KG1 (cell line): ENCODE measurements around the gene EPHA7.

ENCODE experiments used
- DNase-seq: peaks from one replicate; lab custom pipeline; 2025; lab: John Stamatoyannopoulos, UW

EPHA7 gene

GRCh38 chr6:93393554-93394074 is 25.7 kb downstream of the EPHA7 start:
- no peak for DNase-seq

DNA sequence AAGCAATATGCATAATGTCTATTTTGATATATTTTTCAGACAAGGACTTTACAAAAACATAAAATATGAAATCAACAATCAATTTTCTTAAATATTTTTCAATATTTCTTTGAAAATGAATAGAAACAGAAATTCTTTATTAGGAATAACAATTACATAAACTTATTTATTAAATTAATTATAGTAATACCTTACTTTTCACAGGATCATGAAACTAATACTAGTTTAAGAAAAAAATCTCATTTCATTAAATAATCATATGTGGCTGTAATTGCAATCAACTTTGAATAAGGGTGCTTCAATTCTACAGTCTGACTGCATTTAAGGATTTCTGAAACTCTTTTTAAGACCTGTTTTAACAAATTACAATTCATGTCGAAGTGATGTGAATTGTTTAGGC is 26.6 kb downstream of the EPHA7 start:
- DNase-seq: no peak

DNA sequence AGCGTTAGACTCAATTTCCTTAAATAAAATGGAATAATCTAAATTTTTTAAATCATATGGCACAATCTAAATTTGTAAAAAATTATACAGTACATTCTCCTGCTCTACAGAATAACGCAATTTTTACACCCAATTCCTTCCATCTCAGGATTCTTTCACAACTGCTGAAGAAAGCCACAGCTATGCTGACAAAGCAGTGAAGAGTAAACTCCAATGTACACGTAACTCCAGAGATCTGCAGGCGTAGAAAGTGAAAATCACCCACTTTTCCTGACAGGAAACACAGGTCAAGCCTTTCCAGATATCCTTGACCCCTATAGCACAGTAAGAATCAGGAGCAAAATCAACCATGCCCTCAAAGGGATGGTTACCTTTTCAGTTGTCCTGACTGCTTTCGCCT is 27.4 kb downstream of the EPHA7 start:
- DNase-seq: no peak

- DNase-seq: no peak
Measured at GRCh38 chr6:93389192-93389591, 30.2 kb downstream of the EPHA7 start.

- DNase-seq: no peak
Measured at GRCh38 chr6:93388070-93388469, 31.3 kb downstream of the EPHA7 start.

GRCh38 chr6:93376026-93376540 is 43.3 kb downstream of the EPHA7 start:
- no peak for DNase-seq

- DNase-seq: no peak
Measured at GRCh38 chr6:93373445-93373844, 45.9 kb downstream of the EPHA7 start.

DNA sequence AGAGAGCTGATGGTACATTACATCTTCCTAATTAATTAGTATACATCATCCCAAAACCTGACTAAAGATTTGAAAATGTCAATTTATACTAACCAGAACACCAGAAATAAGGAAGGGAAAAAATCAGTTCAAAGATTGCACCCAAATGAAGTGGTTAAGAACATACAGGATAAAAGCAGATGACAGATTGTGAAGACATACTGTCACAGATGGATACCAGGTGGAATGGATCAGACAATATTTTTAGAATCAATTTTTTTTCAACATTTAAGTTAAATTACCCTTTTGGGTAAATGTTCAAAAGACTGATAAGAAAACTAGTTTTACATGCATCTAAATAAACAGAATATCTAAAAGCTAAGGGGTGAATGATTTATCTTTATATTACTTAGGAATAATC is 47.6 kb downstream of the EPHA7 start:
- DNase-seq: no peak

DNA sequence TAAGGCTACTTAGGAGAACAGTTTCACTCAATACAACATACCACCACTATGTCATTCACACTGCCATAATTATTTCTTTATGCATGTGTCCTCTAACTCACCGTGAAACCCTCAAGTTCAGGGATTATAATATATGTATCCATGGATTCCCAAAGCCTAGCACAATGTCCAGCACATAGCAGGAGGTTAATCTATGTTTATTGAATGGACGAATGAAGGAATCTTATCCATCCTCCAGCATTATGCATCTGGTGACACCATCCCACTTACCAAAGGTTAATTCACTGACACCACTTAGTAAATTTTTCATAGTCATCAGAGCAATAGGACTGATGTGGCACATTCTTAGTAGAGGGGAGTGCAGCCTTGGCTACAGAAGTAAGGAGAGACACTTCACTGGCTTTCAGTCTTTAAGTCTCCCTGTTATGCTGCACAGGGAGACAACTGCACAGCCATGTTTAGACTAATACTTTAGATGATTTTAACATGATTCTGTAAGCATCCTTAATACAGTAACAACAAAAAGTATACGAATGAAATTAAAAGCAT is 49.7 kb downstream of the EPHA7 start:
- no peak for DNase-seq

GRCh38 chr6:93366506-93366905 is 52.9 kb downstream of the EPHA7 start:
- DNase-seq: no peak

DNA sequence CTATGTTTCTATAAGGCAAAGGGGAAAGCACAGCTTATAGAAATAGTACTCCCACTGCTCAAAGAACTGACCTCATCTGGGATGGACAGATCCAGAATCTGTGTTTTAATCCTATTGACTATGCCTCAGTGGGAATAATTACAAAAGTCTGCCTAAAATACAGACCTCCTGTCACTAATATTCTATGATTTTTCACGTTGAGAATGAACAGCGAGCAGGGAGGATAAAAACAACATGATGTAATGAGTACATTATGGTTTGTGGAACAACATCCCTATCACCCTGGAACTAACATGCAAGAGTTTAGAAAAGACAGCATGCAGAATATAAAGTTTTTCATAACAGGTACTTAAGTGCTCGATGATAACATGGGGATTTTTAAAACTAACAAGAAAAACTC is 53.9 kb downstream of the EPHA7 start:
- DNase-seq: no peak

- DNase-seq: no peak
Measured at GRCh38 chr6:93358435-93358834, 60.9 kb downstream of the EPHA7 start.

DNA sequence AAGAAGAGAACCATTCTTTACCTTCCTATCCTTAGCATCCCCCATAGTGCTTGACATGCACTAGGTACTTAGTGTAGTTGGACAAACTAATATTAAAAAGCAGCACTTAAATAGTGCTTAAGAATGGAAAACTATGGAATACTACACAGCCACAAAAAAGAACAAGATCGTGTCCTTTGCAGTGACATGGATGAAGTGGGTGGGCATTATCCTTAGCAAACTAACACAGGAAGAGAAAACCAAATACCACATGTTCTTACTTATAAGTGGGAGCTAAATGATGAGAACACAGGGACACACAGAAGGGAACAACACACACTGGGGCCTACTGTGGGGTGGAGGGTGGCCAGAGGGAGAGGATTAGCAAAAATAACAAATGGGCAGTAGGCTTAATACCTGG is 66.8 kb downstream of the EPHA7 start:
- DNase-seq: no peak

GRCh38 chr6:93351222-93351621 is 68.1 kb downstream of the EPHA7 start:
- no peak for DNase-seq

DNA sequence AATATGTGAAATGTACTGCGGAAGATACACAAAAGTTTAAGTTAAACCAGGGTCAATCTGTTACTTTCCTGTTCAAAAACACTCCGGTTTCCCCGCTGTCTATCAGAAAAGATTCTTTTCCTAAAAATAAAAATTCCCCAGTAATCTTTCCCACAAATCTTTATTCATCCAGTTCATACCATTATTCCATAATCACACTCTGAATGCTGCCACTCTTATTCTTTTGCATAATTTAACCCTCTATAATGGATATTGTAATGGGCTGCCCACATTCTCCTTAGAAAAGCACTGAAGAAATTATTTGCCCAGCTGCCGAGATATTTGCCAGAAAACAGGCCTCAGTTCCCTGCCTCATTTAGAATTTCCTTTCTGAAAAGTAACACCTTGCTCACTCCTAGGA is 68.6 kb downstream of the EPHA7 start:
- no peak for DNase-seq

- DNase-seq: no peak
Measured at GRCh38 chr6:93344333-93344835, 75.0 kb downstream of the EPHA7 start.

GRCh38 chr6:93343476-93343875 is 75.9 kb downstream of the EPHA7 start:
- DNase-seq: no peak

- DNase-seq: no peak
Measured at GRCh38 chr6:93341900-93342613, 77.3 kb downstream of the EPHA7 start.

GRCh38 chr6:93337772-93338394 is 81.5 kb downstream of the EPHA7 start:
- DNase-seq: no peak

DNA sequence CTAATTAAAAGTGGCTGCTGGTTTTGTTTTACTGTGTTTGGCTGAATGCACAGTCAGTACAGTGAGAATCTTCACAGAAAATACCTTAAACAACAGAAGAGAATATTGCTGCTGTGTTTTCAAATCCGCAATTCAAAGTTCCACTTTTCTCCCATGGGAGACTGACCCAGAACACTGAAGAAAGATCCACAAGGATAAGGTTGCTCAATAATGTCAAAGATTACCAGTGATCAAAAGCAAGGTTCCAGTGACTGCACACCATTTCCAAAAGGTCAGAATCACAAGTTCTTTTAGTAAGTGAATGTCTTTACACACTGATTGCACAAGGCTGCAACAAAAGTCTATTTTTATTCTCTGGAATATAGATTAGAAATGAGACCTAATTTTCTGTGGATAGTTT is 82.3 kb downstream of the EPHA7 start:
- no peak for DNase-seq

- no peak for DNase-seq
Measured at GRCh38 chr6:93329301-93330000, 89.9 kb downstream of the EPHA7 start.

- no peak for DNase-seq
Measured at GRCh38 chr6:93327857-93328256, 91.5 kb downstream of the EPHA7 start.
